ENCODE results near the gene LRP1B.

The LRP1B gene

GRCh38 chr2:141313972-141314371 is 816.8 kb downstream of the LRP1B start:
- no peaks in the 10 kb centered on the region for H3K4me1 ChIP-seq (ENCODE audit: insufficient read depth, low read length)
- no peaks in the 10 kb centered on the region for H3K27me3 ChIP-seq (ENCODE audit: insufficient read depth, low read length)
- H3K36me3 ChIP-seq (ENCODE audit: insufficient read depth, low read depth, low read length): no peaks in the 10 kb centered on the region
- no peak overlapping the region for H3K4me3 ChIP-seq (ENCODE audit: low read length)
- no peaks in the 10 kb centered on the region for H3K9me3 ChIP-seq (ENCODE audit: insufficient read depth, low read depth, low read length)
- no peak overlapping the region for H3K9ac ChIP-seq (ENCODE audit: low read depth, low read length)
- H3K27ac ChIP-seq (ENCODE audit: low read length): no peak overlapping the region

- H3K9ac ChIP-seq (ENCODE audit: low read depth, low read length): no peak overlapping the region
- no peak overlapping the region for H3K4me3 ChIP-seq (ENCODE audit: low read length)
- no peaks in the 10 kb centered on the region for H3K27me3 ChIP-seq (ENCODE audit: insufficient read depth, low read length)
- H3K9me3 ChIP-seq (ENCODE audit: insufficient read depth, low read depth, low read length): no peaks in the 10 kb centered on the region
- no peaks in the 10 kb centered on the region for H3K36me3 ChIP-seq (ENCODE audit: insufficient read depth, low read depth, low read length)
- no peak overlapping the region for H3K27ac ChIP-seq (ENCODE audit: low read length)
- H3K4me1 ChIP-seq (ENCODE audit: insufficient read depth, low read length): no peaks in the 10 kb centered on the region
These were observed 819.4 kb downstream of the LRP1B start for GRCh38 chr2:141311430-141311829.

GRCh38 chr2:141306368-141306767 is 824.4 kb downstream of the LRP1B start:
- Histone ChIP-seq H3K9me3 (ENCODE audit: insufficient read depth, low read depth, low read length) (no peaks in the 10 kb centered on the region), H3K9ac (ENCODE audit: low read depth, low read length) (no peak overlapping the region), H3K27ac (ENCODE audit: low read length) (no peak overlapping the region), H3K36me3 (ENCODE audit: insufficient read depth, low read depth, low read length) (no peaks in the 10 kb centered on the region), H3K4me3 (ENCODE audit: low read length) (no peak overlapping the region), H3K4me1 (ENCODE audit: insufficient read depth, low read length) (no peaks in the 10 kb centered on the region), H3K27me3 (ENCODE audit: insufficient read depth, low read length) (no peaks in the 10 kb centered on the region)

GRCh38 chr2:141301551-141301950 is 829.3 kb downstream of the LRP1B start:
- H3K27ac ChIP-seq (ENCODE audit: low read length): no peak overlapping the region
- H3K9ac ChIP-seq (ENCODE audit: low read depth, low read length): no peak overlapping the region
- H3K4me3 ChIP-seq (ENCODE audit: low read length): no peak overlapping the region
- H3K9me3 ChIP-seq (ENCODE audit: insufficient read depth, low read depth, low read length): no peaks in the 10 kb centered on the region
- no peaks in the 10 kb centered on the region for H3K4me1 ChIP-seq (ENCODE audit: insufficient read depth, low read length)
- H3K27me3 ChIP-seq (ENCODE audit: insufficient read depth, low read length): no peaks in the 10 kb centered on the region
- no peaks in the 10 kb centered on the region for H3K36me3 ChIP-seq (ENCODE audit: insufficient read depth, low read depth, low read length)

GRCh38 chr2:141280037-141280436 is 850.8 kb downstream of the LRP1B start:
- H3K27me3 ChIP-seq (ENCODE audit: insufficient read depth, low read length): no peaks in the 10 kb centered on the region
- H3K9me3 ChIP-seq (ENCODE audit: insufficient read depth, low read depth, low read length): no peaks in the 10 kb centered on the region
- H3K9ac ChIP-seq (ENCODE audit: low read depth, low read length): no peak overlapping the region
- no peaks in the 10 kb centered on the region for H3K4me1 ChIP-seq (ENCODE audit: insufficient read depth, low read length)
- no peak overlapping the region for H3K27ac ChIP-seq (ENCODE audit: low read length)
- H3K4me3 ChIP-seq (ENCODE audit: low read length): no peak overlapping the region
- no peaks in the 10 kb centered on the region for H3K36me3 ChIP-seq (ENCODE audit: insufficient read depth, low read depth, low read length)

- peaks cover 20% of the 10 kb centered on the region; the same call in 1 of the 2 replicates for H3K9me3 ChIP-seq (ENCODE audit: insufficient read depth, low read depth, low read length)
- H3K27ac ChIP-seq (ENCODE audit: low read length): no peak overlapping the region
- no peaks in the 10 kb centered on the region for H3K4me1 ChIP-seq (ENCODE audit: insufficient read depth, low read length)
- no peak overlapping the region for H3K9ac ChIP-seq (ENCODE audit: low read depth, low read length)
- H3K4me3 ChIP-seq (ENCODE audit: low read length): no peak overlapping the region
- H3K36me3 ChIP-seq (ENCODE audit: insufficient read depth, low read depth, low read length): no peaks in the 10 kb centered on the region
- H3K27me3 ChIP-seq (ENCODE audit: insufficient read depth, low read length): no peaks in the 10 kb centered on the region
These were observed 859.5 kb downstream of the LRP1B start for GRCh38 chr2:141271346-141271745.

GRCh38 chr2:141264848-141265247 is 866.0 kb downstream of the LRP1B start:
- H3K9me3 ChIP-seq (ENCODE audit: insufficient read depth, low read depth, low read length): no peaks in the 10 kb centered on the region
- no peaks in the 10 kb centered on the region for H3K4me1 ChIP-seq (ENCODE audit: insufficient read depth, low read length)
- H3K4me3 ChIP-seq (ENCODE audit: low read length): no peak overlapping the region
- H3K9ac ChIP-seq (ENCODE audit: low read depth, low read length): no peak overlapping the region
- no peaks in the 10 kb centered on the region for H3K27me3 ChIP-seq (ENCODE audit: insufficient read depth, low read length)
- H3K36me3 ChIP-seq (ENCODE audit: insufficient read depth, low read depth, low read length): no peaks in the 10 kb centered on the region
- H3K27ac ChIP-seq (ENCODE audit: low read length): no peak overlapping the region

GRCh38 chr2:141260911-141261310 is 869.9 kb downstream of the LRP1B start:
- H3K9me3 ChIP-seq (ENCODE audit: insufficient read depth, low read depth, low read length): no peaks in the 10 kb centered on the region
- H3K9ac ChIP-seq (ENCODE audit: low read depth, low read length): no peak overlapping the region
- no peak overlapping the region for H3K4me3 ChIP-seq (ENCODE audit: low read length)
- no peak overlapping the region for H3K27ac ChIP-seq (ENCODE audit: low read length)
- H3K4me1 ChIP-seq (ENCODE audit: insufficient read depth, low read length): no peaks in the 10 kb centered on the region
- no peaks in the 10 kb centered on the region for H3K27me3 ChIP-seq (ENCODE audit: insufficient read depth, low read length)
- no peaks in the 10 kb centered on the region for H3K36me3 ChIP-seq (ENCODE audit: insufficient read depth, low read depth, low read length)

GRCh38 chr2:141259683-141260082 is 871.1 kb downstream of the LRP1B start:
- Histone ChIP-seq H3K9ac (ENCODE audit: low read depth, low read length) (no peak overlapping the region), H3K27ac (ENCODE audit: low read length) (no peak overlapping the region), H3K9me3 (ENCODE audit: insufficient read depth, low read depth, low read length) (no peaks in the 10 kb centered on the region), H3K4me3 (ENCODE audit: low read length) (no peak overlapping the region), H3K27me3 (ENCODE audit: insufficient read depth, low read length) (no peaks in the 10 kb centered on the region), H3K4me1 (ENCODE audit: insufficient read depth, low read length) (no peaks in the 10 kb centered on the region), H3K36me3 (ENCODE audit: insufficient read depth, low read depth, low read length) (no peaks in the 10 kb centered on the region)

GRCh38 chr2:141242008-141242407 is 888.8 kb downstream of the LRP1B start:
- Histone ChIP-seq H3K4me1 (ENCODE audit: insufficient read depth, low read length) (no peaks in the 10 kb centered on the region), H3K27ac (ENCODE audit: low read length) (no peak overlapping the region), H3K4me3 (ENCODE audit: low read length) (no peak overlapping the region), H3K9ac (ENCODE audit: low read depth, low read length) (no peak overlapping the region), H3K36me3 (ENCODE audit: insufficient read depth, low read depth, low read length) (no peaks in the 10 kb centered on the region), H3K9me3 (ENCODE audit: insufficient read depth, low read depth, low read length) (no peaks in the 10 kb centered on the region), H3K27me3 (ENCODE audit: insufficient read depth, low read length) (no peaks in the 10 kb centered on the region)

GRCh38 chr2:141226560-141226959 is 904.3 kb downstream of the LRP1B start:
- H3K27ac ChIP-seq (ENCODE audit: low read length): no peak overlapping the region
- no peaks in the 10 kb centered on the region for H3K4me1 ChIP-seq (ENCODE audit: insufficient read depth, low read length)
- no peak overlapping the region for H3K4me3 ChIP-seq (ENCODE audit: low read length)
- H3K36me3 ChIP-seq (ENCODE audit: insufficient read depth, low read depth, low read length): no peaks in the 10 kb centered on the region
- no peaks in the 10 kb centered on the region for H3K27me3 ChIP-seq (ENCODE audit: insufficient read depth, low read length)
- no peaks in the 10 kb centered on the region for H3K9me3 ChIP-seq (ENCODE audit: insufficient read depth, low read depth, low read length)
- H3K9ac ChIP-seq (ENCODE audit: low read depth, low read length): no peak overlapping the region

GRCh38 chr2:141207036-141207385 is 923.8 kb downstream of the LRP1B start:
- no peak overlapping the region for H3K27ac ChIP-seq (ENCODE audit: low read length)
- no peak overlapping the region for H3K4me3 ChIP-seq (ENCODE audit: low read length)
- no peaks in the 10 kb centered on the region for H3K36me3 ChIP-seq (ENCODE audit: insufficient read depth, low read depth, low read length)
- H3K9me3 ChIP-seq (ENCODE audit: insufficient read depth, low read depth, low read length): no peaks in the 10 kb centered on the region
- H3K27me3 ChIP-seq (ENCODE audit: insufficient read depth, low read length): no peaks in the 10 kb centered on the region
- no peaks in the 10 kb centered on the region for H3K4me1 ChIP-seq (ENCODE audit: insufficient read depth, low read length)
- no peak overlapping the region for H3K9ac ChIP-seq (ENCODE audit: low read depth, low read length)

GRCh38 chr2:141201016-141201565 is 929.7 kb downstream of the LRP1B start:
- H3K9ac ChIP-seq (ENCODE audit: low read depth, low read length): no peak overlapping the region

More at GRCh38 chr2:141201016-141201565, 929.7 kb downstream of the LRP1B start:
- no peaks in the 10 kb centered on the region for H3K27me3 ChIP-seq (ENCODE audit: insufficient read depth, low read length)
- no peak overlapping the region for H3K4me3 ChIP-seq (ENCODE audit: low read length)
- no peaks in the 10 kb centered on the region for H3K36me3 ChIP-seq (ENCODE audit: insufficient read depth, low read depth, low read length)
- H3K9me3 ChIP-seq (ENCODE audit: insufficient read depth, low read depth, low read length): no peaks in the 10 kb centered on the region
- no peaks in the 10 kb centered on the region for H3K4me1 ChIP-seq (ENCODE audit: insufficient read depth, low read length)
- no peak overlapping the region for H3K27ac ChIP-seq (ENCODE audit: low read length)
